ENCODE results near the gene PTTG2.

DNA sequence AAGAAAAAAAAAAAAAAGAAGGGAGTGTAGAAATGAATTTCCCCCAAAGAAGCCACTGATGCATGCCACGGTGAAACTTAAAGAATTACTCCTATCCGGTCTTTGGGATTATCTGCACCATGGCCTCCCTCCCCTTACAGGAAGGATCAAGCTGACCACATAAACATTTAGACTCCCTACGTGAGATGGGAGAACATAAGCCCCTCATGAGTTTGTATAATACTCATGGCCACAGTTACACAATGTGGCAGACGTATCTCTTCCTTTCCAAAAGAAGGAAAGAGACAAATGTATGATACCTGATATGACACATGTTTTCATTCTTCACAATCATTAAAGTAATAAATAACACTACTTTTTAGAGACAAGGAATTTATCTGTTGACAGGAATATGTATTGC is 3.3 kb upstream of the PTTG2 start:
- TF ChIP-seq, protein P1, sequence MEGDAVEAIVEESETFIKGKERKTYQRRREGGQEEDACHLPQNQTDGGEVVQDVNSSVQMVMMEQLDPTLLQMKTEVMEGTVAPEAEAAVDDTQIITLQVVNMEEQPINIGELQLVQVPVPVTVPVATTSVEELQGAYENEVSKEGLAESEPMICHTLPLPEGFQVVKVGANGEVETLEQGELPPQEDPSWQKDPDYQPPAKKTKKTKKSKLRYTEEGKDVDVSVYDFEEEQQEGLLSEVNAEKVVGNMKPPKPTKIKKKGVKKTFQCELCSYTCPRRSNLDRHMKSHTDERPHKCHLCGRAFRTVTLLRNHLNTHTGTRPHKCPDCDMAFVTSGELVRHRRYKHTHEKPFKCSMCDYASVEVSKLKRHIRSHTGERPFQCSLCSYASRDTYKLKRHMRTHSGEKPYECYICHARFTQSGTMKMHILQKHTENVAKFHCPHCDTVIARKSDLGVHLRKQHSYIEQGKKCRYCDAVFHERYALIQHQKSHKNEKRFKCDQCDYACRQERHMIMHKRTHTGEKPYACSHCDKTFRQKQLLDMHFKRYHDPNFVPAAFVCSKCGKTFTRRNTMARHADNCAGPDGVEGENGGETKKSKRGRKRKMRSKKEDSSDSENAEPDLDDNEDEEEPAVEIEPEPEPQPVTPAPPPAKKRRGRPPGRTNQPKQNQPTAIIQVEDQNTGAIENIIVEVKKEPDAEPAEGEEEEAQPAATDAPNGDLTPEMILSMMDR (optimal IDR thresholded peaks at IDR 0.05 in 1 of 3, IDR thresholded peaks at IDR 0.05 in 1 of 3, conservative IDR thresholded peaks at IDR 0.05 in 1 of 3; ENCODE audit: extremely low read depth in 1 of 3, insufficient read depth in 2 of 3, low read length in 3 of 3) = no peak
- TF ChIP-seq EZH2 (IDR thresholded peaks at IDR 0.05; ENCODE audit: low read length) = no peak
